ENCODE data around the gene EPHX1.
"Not testable (repeated sequence)": the region's sequence is repeated elsewhere in the genome, so short reads cannot be mapped to it uniquely, and the experiment has no call there.

The EPHX1 gene

DNA sequence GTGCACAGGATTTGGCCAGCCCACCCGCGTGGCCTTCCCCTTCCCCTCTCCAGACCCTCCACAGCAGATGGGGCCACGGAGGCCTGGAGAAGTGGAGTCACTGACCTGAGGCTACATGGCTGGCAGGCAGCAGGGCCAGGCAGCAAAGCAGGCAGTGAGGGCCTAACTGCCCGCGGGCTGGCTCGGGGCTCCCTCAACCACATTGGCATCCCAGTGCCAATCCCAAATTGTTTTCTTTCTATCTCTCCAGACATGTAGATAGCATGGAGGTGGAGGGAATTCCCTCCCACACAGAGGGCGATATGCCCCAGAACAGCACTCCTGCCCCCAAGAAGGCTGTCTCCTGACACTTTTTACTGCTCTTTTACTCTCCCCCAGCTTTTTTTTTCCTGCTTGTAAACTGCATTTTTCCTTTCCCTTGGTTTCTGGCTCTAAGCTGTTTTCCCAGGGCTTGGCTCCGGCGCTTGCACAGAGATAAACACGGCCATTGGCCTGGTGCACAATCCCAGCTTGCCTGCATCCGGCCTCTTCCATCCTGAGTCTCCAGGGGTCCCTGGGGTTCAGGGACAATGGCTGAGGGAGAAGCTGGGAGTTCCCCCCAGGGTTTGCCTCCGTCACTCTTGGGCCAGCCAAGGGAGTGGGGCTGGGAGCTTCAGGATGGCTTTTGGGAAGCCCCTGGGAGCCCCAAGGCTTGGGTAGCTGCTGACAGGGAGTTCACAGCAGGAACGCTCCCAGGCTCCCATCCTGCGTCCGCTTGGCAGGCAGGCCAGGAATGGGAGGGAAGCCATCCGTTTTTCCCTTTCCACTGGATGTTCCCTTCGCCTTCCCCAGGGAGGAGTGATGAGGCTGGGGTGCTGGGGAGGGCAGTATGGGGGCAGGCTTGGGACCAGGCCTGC is 7.0 kb downstream of the EPHX1 start:
- peak; percentile 66 for DNase-seq (ENCODE audit: low spot score)

- peak; percentile 95 for DNase-seq (ENCODE audit: low spot score)
Observed at GRCh38 chr1:225817611-225818061, 7.7 kb downstream of the EPHX1 start.

- DNase-seq (ENCODE audit: low spot score) = no peak
Observed at GRCh38 chr1:225818229-225818628, 8.3 kb downstream of the EPHX1 start.

- no peak for DNase-seq (ENCODE audit: low spot score)
Observed at GRCh38 chr1:225819346-225820192, 9.6 kb downstream of the EPHX1 start.

DNA sequence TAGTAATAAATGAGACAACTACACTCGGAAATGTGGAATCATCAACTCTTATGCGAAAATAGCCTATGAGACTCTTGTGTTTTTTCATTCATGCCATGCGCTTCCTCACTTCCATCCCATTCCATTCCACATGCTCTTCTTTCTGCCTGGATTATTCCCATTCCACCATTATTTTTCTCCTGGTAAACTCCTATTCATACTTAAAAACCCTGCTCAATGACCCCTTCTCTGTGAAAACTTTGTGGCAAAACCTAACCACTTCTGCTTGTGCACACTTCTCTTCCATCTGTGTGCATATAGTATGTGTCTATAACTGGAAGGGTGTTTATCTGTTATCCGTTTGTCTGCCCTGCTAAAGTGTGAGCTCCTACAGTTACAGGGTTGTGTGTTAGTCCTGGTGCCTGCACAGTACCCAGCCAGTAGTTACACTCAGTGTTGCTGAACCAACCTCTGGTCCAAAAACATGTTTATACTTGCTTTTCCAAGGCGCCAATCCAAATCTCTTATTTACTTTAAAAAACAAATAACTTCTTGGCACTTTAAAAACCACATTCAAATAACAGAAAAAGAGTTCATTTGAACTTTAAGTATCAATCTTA is 10.7 kb downstream of the EPHX1 start:
- no peak for DNase-seq (ENCODE audit: low spot score)

DNA sequence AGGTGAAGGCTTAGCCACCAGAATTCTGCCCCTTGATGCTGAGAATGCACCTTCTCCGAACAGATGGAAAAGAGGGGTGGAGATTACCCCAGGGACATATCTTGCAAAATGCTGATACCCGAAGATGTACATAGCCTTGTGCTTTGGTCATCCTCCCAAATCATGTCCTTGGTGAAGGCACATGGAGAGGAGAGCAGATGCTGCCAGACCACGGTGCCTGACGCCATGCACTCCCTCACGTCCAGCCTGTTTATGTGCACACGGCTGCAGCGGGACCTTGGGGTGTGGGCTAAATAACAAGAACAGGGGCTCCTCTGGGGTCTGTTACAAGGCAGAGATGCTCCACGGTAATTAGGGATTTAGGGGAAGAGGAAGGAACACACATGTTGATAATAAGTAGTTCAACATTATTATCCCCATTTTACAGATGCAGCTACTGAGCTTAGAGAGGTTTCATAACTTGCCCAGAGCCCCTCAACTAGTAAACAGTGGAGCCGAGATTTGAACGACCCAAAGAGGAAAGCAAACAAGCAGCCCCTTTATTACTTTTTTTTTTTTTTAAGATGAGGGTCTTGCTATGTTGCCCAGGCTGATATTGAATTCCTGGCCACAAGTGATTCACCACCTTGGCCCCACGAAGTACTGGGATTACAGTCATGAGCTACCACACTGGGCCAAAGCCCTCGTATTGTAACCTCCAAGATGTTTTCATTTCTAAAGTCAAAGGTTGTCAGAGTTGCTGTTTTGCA is 12.9 kb downstream of the EPHX1 start:
- no peak for DNase-seq (ENCODE audit: low spot score)

DNA sequence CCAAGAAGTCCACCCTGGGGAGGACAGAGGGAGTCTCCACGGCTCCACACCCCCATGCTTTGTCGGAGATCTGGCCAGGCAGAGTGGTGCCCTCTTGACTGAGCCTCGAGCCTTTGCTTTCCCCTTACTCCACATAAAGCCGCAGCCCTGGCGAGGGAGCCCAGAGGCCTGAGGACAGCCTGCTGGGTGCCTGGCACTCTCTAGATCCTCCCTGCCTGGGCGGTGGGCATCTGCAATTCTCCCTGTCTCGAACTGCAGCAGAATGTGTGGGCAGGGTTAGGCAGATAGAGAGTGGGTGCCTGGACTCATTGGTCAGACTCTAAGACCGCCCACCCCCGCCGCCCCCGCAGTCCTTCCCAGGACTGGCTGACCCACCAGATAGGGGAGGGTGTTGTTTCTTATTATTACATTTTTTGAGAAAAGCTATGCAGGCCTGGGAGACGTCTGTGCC is 13.9 kb downstream of the EPHX1 start:
- no peak for DNase-seq (ENCODE audit: low spot score)

DNA sequence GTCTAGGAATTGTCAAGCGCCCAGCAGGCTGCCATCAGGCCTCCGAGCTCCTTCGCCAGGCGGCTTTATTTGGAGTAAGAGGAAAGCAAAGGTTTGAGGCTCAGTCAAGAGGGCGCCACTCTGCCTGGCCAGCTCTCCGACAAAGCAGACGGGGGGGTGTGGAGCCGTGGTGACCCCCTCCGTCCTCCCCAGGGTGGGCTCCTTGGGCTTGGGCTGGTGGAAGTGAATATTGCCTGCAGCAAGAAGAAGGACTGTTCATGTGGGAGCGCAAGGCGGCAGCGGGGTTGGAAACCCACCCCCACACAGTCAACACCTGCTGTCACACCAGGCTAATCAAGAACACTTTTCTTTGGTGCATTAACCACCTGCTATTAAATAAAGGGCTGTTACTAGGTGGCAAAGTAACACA is 14.6 kb downstream of the EPHX1 start:
- no peak for DNase-seq (ENCODE audit: low spot score)

GRCh38 chr1:225825078-225825477 is 15.2 kb downstream of the EPHX1 start:
- DNase-seq (ENCODE audit: low spot score) = no peak

- no peak for DNase-seq (ENCODE audit: low spot score)
Observed at GRCh38 chr1:225825607-225826007, 15.7 kb downstream of the EPHX1 start.

DNA sequence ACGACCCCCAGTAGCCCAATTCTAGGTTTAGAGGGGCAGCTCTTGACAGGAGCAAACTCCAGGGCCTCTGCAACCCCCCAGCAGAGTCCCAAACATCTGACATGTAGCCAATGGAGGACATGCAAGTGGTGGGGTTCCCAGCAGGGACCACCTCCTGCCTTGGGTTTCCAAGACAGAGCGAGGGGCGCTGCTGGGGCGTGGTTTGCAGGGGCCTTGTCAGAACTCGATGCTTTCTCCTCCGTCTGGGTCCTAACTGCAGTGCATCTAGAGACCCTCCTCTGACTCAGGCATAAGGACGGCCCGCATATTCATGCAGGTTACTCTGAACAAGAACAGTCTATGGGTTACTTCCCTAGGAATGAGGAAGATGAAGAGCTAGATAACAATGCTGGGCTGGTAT is 17.2 kb downstream of the EPHX1 start:
- DNase-seq (ENCODE audit: low spot score) = no peak

- DNase-seq (ENCODE audit: low spot score) = no peak
Observed at GRCh38 chr1:225828706-225829345, 18.9 kb downstream of the EPHX1 start.

- DNase-seq (ENCODE audit: low spot score) = no peak
Observed at GRCh38 chr1:225830841-225831240, 20.9 kb downstream of the EPHX1 start.

- DNase-seq (ENCODE audit: low spot score) = no peak
Observed at GRCh38 chr1:225834417-225835329, 24.7 kb downstream of the EPHX1 start.

GRCh38 chr1:225835856-225836255 is 25.9 kb downstream of the EPHX1 start:
- peak; percentile 43 for DNase-seq (ENCODE audit: low spot score)

GRCh38 chr1:225836296-225836695 is 26.4 kb downstream of the EPHX1 start:
- DNase-seq (ENCODE audit: low spot score) = not testable (repeated sequence)

- no peak for DNase-seq (ENCODE audit: low spot score)
Observed at GRCh38 chr1:225838793-225839192, 28.9 kb downstream of the EPHX1 start.

- DNase-seq (ENCODE audit: low spot score) = no peak
Observed at GRCh38 chr1:225840223-225840610, 30.3 kb downstream of the EPHX1 start.

DNA sequence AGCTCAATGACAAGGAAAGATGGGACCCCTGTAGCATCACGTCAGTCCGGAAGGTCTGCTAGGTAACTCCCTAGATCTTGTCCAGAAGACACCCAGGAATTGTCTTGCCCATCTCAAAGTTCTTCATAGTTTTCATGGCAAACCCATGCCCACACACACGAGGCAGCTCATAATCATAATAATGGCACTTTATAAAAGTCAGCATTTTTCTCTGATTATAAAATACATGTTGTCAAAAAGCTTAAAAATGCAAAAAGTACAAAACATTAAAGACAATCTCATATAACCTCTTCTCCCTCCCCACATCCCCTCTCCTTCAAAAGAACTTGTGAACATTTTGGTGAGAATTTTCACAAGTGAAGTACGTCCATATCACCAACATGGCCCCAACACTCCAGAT is 30.8 kb downstream of the EPHX1 start:
- no peak for DNase-seq (ENCODE audit: low spot score)

DNA sequence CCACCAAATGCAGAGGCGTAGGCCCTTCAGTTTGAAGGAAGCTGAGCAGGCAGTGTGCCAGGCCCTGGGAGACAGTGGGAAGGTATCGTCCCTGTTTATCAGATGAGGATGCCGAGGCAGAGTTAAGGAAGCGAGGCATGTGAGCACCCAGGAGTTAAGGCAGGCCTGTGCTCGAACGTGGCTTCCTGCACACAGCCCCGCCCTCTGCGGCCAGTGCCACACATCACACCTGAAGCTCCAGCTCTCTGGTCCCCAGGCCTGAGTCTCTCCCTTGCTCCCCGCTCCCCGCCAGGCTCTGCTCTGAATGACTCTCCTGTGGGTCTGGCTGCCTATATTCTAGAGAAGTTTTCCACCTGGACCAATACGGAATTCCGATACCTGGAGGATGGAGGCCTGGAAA is 32.1 kb downstream of the EPHX1 start:
- DNase-seq (ENCODE audit: low spot score) = no peak

Measured in cerebellar cortex (tissue), 1 donor.